ENCODE measurements around the gene LIPC. TPM values are rescaled to one million over a fixed set of nuclear protein-coding genes. Genes with fewer than 3 reads are reported as not detected.

LIPC gene
- total and polyA plus RNA-seq, 9 of the 15 experiments (the other 6 are each of a cell fraction or from before 2014, with no cell fraction given) = 0.07 to 0.41 (median 0.11) TPM; not detected in 2

GRCh38 chr15:58526647-58527192 lies 94.9 kb downstream of the LIPC start:
- no peaks in the 10 kb centered on the region for H3K9me1 ChIP-seq (ENCODE audit: control insufficient read depth, insufficient read depth, low read length)
- 44% methylated on average over 7 of the region's 7 CpGs for WGBS (ENCODE audit: insufficient coverage, low coverage, missing lambda C conversion rate)
- CTCF ChIA-PET (ENCODE audit: low intra/inter-chr PET ratio) = no interaction called here
- no peaks in the 10 kb centered on the region for H3K9me3 ChIP-seq (replicated peaks; ENCODE audit: control insufficient read depth, insufficient read depth, low read depth, low read length)
- H3K9ac ChIP-seq (ENCODE audit: insufficient read depth in 1 of 2, low read depth in 2 of 2, low read length in 2 of 2) = no peak overlapping the region
- H4K20me1 ChIP-seq (replicated peaks; ENCODE audit: control insufficient read depth, insufficient read depth, low read length) = no peaks in the 10 kb centered on the region
- FAIRE-seq (no peak), DNase-seq (ENCODE audit: extremely low read depth in 1 of 4, low spot score in 3 of 4) (no peak), ATAC-seq (no peak)
- no peak overlapping the region for H2AFZ ChIP-seq (ENCODE audit: low read depth, low read length)
- in situ Hi-C loops (cut with MboI) = no loop called here
- no peaks in the 10 kb centered on the region for H3K79me2 ChIP-seq (ENCODE audit: control insufficient read depth, insufficient read depth, low read length)
- BruUV-seq (replicated peaks) = no TSS peak
- H3K36me3 ChIP-seq (ENCODE audit: control insufficient read depth, insufficient read depth, low read length) = no peaks in the 10 kb centered on the region
- H3K27me3 ChIP-seq (ENCODE audit: control insufficient read depth in 2 of 2, insufficient read depth in 2 of 2, low read length in 2 of 2) = no peaks in the 10 kb centered on the region
- no peak overlapping the region for H3K27ac ChIP-seq (ENCODE audit: extremely low read depth, low read depth, low read length)
- POLR2A ChIA-PET = interaction anchor here (1.1 kb wide), 1 partner anchor 16 kb away, joined by 4 read pairs; no protein-coding TSS in a partner anchor
- TF ChIP-seq ZBTB34 (CRISPR knock-in tag; IDR thresholded peaks at IDR 0.05) (no peak), HES1 (IDR thresholded peaks at IDR 0.05; ENCODE audit: low read depth) (no peak), MAFG (tag; conservative IDR thresholded peaks at IDR 0.05) (no peak), RBM34 (IDR thresholded peaks at IDR 0.05; ENCODE audit: borderline replicate concordance, insufficient read depth, low read length) (no peak), MCM3 (IDR thresholded peaks at IDR 0.05) (no peak), ELK1 (CRISPR knock-in tag; IDR thresholded peaks at IDR 0.05) (no peak)
- H3K4me3 ChIP-seq = no peak overlapping the region
- H3K4me1 ChIP-seq (replicated peaks in 1 of 2; ENCODE audit: control insufficient read depth in 2 of 2, insufficient read depth in 2 of 2, low read length in 2 of 2) = peaks cover 9 to 14% of the 10 kb centered on the region in 2 experiments; a peak in 4 of 5 replicates
- no peak overlapping the region for H3K4me2 ChIP-seq (ENCODE audit: insufficient read depth, low read length)
- intact Hi-C loops (cut with micrococcal nuclease) = no loop called here
